Measurements from ENCODE around the gene ZNF521.

The ZNF521 gene

DNA sequence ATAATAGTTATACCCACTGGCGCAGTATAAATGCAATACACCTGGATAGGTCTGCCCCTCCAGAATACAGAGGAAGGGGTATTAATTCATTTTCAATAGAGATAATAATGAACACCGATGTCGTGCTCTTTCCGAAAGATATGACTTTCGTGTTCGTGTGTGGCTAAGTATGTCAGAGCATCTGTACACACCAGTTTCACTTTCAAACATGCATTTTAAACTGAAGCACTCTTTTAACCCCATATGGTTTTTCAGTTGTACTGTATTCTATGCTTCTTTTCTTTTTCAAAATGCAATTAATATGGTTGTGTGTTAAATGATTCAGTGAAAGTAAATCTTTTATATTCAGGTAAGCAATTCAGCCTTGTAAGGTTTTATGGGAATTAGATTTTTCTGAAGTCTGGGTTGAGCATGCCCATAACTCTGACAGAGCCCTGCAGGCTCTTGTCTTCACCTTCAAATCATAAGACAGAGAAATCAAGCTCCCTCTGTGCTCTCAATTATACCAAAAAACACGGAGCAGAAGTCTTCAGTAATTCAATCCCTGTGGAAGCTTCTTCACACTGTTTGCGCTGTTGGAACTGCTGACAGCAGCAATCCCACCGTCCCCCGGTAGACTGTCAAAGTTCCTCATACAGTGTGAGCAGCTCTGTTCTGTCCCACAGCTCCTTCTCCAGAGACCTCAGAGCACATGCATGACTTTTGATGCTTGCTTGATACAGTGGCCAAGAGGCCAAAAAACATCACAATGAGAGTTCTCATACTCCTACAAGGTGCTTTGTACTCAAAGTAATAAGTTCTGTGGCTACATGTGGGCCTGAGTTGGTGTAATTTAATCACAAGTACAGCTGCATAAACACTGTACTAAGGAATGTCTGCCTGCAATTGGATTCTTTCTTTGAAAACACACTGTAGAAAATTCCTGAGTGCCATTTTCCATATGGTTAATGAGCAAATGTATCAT is 186.8 kb downstream of the ZNF521 start:
- DNase-seq: no peak

DNA sequence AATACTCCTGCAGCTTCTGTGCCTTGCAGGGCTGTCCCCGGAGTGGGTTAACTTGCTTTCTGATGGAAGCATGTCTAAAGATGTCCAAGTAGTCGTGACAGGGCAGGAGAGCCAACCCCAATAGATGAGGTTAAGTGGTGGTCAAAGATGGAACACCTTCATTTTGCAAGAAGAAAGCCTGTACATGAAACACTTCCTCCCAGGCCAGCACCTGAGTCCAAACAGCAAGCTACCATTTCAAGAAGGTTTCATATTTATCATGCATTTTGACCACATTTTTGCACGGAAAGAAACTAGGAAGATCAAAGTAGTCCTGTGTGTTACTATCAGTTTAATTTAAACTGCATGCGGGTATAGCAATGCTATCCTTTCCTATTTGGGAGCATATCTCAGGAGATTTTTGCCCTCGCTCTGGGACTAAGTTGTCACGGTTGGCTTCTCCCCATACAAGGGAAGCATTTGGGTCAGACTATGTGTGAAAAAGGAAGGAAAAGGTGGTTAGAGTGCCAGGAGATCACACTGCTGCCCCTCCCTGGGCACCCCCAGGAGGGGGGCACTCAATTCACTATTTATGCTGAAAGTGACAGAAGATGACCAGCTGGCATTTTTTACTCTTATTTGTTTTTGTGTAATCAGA is 187.6 kb downstream of the ZNF521 start:
- DNase-seq: no peak

DNA sequence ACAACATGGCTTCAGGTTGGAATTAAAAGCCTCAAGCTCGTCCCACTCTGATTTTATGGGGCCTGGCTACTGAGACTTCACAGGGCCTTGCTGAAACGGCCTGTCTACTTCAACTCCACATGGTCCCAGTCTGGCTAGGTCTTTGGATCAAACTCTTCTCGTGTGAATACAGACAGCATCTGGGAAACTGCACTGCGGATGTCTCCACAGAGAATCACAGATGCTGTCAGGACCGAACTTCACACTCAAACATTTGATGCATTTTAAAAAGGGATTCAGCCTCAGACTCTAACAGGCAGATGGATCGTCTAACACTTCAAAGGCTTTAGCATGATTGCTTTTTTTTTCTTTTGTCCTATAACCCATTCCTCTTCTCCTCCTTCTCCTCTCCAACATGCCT is 198.5 kb downstream of the ZNF521 start:
- DNase-seq: no peak

DNA sequence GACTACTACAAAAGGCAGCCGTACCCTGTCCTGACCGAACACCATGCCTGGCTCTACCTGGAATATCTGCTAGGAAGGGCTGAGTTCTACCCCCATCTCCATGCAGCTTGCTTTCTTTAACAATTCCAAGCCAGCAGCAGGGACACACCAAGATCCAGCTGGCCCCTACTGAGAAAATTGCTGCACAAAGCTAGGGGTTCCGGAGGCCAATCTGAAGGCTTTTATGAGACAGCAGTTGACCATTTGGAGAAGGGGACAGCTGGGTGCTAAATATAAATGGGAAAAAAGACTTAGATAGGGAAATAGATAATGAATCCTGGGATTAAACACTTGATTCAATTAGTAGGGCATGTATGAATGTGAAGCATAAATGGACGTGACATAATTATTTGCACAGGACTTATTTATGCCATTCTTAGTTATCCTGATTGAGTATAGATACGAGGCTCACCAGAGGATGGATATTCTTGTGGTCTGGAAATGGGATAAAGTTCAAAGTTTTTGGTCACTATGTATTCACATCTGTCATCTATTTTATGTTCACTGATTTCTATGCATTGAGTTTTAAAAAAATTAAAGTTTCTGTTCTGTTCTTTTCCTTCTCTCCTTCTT is 204.0 kb downstream of the ZNF521 start:
- DNase-seq: no peak

DNA sequence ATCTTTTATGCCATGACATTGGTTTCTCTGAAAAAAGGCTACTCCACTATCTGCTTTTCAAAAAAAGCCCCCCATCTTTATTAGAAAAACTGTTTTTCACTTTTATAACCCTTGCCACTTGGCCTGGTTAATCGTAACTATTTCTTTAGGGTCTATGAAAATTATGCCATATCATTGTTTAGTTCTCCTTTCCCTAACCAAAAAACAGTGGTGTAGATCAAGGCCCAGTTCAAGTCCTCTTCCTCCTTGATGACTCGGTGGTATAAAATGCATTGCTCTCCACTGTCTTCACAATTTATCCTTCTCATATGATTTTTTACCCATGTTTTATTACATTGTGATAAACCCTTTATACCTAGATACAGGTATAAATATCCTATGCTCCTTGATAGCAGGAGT is 205.5 kb downstream of the ZNF521 start:
- no peak for DNase-seq

DNA sequence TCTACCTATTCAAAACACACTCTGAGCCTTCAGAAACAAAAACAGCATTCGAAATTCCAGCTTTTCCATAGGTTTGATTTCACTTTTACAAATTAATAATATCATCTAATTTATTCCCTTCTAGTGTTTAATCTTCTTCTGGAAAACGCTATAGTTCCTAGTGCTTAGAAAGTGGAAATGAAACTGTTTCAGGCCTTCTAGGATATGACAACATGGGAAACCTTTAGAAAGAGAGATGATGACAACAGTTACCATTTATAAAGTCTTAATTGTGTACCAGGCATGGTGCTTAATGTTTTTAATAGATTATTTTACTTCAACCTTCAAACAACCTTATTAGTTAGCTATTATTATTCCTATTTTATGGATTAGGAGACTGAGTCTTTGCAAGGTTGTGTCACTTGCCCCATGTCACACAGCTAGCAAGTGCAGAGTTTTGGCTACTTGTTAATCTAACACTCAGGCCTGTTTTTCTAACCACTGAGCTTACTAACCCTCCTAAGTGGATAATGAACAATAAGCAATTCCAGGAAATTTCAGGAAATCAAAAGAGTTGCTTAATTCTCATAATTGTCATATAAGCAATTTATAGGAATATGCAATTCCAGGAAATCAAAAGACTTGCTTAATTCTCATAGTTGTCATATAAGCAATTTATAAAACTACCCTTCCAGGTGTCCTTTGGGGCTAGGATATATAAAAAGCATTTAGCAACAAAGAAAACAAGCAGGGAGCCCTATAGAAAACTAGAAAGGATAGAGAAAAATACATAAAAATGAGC is 206.0 kb downstream of the ZNF521 start:
- no peak for DNase-seq

DNA sequence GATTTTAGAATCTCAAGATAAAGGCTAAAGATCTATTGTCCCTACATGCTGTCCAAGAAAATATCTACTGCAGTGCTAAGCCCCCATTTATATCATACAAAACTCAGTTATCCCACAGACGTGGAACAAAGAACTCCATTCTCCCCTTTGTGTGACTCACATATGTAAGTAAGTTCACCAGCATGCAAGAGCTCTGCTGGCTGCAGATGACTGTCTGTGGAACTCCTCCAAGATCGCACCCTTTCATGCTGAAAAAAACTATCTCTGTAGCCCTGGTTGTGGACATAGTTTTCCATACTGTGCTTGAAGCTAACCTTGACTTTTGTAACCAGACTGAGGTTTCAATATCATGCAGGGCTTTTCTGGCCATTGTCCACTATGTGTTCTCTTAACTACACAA is 207.1 kb downstream of the ZNF521 start:
- DNase-seq: no peak

DNA sequence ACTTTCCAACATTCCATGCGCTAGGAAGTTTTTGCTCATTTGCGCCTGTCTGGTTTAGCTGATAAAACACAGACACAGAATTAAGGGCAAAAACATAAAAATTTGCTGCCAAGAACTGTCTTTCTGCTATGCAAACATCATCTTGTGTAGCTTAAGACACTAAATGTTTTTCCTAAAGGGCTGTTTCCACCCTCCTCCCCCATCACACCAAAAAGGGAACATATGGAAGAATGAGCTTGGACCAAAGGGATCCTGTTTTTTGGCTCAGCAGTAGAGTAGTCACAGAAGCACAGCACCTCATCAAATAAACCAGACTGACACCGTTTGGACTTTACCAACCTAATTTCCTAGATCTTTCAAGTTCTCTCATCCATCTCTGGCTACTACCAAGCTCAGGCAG is 210.1 kb downstream of the ZNF521 start:
- DNase-seq: no peak

DNA sequence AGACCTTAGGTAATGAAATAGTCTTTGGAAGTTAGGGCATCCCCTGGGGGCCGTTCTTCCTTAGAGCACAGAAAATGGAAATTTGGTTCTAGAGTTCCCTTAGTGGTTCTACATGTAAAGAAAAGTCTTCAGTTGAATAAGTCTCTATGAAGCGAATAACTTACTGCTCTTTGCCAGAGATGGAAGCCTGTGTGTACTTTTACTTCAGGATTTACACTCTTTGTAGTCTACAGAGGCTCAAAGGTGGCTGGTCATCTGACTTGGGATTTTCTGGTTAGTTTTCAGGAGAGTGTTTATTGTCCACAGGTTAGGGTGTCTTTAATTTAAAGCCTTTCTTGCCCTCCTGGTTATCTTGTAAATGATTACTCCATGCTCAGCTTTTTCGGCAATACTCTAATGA is 210.6 kb downstream of the ZNF521 start:
- DNase-seq: no peak

DNA sequence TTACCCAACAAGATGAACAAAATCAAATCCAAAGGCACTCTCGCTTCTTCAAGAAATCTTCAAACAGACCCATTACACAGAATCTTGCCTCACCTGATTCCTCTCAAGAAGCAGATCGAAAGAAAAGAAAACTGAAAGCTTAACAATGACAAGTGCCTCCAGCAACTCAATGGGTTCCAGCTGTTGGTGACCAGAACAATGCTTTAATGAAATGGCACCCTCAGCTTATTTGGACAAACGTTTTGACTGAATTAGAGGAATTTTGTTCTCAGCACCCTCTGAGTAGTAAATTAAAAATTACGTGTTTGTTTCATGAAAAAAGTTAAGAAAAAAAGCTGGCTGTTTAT is 211.0 kb downstream of the ZNF521 start:
- no peak for DNase-seq

DNA sequence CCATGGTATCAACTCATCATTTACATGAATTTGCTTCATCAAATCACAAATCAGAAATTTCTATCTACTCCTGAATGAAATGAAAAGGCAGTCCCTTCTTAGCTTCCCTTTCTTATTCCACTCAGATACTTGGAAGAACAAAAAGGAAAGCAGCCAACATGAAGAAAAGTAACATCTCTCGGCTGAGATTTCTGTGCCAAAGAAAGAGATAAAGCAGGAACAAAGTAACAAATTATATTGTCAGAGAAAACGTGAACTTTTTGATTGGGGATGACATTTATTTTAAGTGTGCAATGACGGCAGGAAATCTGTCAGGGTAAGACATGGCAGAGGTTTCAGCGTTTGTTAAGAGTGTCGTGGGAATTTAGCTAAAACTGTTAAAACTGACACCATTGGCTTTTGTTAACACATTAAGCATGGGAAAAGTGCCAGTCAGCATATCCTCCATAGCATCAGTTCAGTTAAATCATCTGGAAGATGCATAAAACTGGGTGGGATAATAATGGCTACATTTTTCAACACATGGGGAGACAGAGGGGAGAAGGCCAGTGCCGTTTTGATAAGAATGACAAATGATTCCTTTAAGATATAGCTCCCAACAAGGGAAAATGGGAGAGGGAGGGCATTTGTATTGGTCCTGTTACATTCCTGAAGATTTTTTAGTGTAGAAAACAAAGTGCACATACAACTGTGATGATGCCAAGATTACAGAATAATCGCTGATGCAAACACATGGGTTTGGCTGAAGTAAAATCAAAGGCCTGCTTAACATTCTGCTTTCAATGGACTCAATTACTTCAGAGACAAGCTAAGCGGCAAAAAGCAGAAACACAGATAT is 211.6 kb downstream of the ZNF521 start:
- no peak for DNase-seq

DNA sequence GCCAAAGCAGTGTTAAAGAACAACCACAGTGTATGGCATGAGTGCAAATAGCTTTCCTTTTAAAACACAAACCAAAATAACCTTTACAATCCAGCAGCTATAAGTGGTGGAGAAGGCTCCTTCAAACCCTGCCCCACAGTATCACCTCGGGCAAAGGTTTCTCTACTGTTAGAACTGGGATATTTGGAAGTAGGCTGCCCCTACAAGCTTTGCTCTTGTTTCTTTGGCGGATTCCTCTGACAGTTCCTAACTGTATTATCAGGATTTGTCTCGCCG is 214.8 kb downstream of the ZNF521 start:
- no peak for DNase-seq

DNA sequence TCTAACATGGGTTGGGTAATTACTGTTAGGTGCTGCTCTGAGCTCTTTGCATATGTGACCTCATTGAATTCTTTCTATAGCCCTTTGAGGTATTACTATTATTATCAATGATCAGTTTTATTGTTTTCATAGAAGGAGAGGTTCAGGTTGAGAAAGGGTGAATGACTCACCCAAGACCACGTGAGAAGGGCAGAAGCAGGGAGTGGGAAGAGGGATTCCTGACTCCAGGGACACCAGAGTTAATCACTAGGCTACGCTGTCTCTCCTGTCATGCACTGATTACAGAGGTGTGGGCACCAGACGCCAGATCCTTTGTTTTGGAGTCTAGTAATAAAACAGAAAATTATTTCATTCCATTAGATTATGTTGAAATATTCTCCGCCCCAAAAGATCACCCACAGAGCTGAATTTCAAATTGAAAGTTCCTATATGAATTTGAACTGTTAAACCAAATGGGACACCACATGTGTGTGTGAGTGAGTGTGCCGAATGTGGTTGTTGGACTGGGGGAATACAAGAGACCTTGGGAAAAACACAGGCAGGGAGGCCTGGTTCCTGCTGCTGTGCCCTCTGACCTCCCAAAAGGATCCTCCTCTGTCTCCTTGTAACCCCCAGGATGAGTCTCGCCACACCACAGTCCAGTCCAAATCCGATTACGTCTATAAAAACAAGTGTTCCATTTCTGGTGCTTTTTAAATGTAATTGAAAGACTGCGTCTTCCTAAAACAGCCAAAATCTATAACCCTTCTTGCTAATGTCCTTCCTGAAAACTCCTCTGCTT is 215.4 kb downstream of the ZNF521 start:
- DNase-seq: no peak

DNA sequence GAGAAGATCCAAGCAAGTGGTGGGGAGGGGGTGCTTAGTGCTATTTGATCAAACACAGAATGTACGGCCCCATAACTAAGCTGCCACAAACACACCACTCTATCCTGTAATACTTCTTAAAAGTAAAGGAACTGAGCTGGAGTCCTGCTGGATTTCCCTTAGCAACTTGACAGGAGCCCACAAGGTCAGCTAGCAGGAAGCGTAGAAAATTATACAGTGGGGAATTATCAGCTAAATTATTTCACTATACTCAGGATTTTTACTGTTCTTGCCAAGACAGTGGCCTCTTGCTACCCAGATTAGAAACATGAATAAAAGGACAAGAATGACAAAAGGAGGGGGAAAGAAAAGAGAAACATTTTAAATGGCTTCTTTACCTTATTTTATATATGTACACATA is 217.1 kb downstream of the ZNF521 start:
- no peak for DNase-seq

DNA sequence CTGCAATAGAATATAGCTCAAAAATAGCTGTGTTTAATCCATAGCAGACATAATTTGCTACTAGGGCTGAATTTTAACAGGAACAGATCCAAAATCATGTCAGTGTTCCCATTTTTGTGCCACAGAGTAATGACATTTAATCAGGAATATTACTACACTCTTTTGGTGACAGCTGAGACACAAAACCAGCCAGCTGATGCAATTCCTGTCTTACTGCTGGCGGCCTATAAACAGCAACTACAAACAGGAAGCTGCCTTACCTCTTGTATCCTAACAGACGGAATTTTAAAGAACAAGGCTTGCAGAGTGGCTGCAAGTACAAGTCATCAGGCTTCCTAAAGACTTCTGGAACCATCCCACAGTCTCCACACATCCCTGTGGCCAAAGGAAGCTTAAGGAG is 218.1 kb downstream of the ZNF521 start:
- no peak for DNase-seq

DNA sequence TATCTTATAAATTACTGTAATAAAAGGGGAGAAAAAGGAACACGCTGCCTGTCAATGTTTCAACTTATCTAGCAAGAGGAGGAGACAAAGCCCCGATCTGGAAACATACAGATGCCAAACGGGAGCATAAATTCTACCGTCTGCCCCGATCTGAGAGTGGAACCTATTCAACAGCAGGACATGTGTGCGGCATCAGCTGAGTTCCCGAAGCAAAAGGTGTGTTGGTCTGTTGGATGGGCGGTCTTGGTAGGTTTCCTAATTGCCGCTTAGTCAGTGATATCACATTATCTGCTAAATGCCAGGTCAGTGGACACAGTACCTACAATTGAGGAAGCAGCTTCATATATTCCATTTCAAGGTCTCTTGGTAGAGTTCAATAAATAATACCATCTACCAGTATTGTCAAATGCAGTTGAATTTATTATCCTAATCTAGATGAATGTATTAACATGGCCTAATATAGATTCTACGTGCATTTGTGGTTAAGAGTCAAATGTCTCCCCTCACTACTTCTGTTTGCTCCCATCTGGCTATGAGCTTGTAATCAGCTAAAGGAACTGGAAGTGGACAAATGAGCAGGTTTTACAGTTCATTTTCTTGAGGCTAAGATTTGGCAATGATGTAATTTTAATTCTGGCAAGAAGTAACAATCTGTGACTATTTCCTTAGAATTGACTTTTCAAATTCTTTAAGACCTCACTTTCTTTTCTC is 219.0 kb downstream of the ZNF521 start:
- no peak for DNase-seq

DNA sequence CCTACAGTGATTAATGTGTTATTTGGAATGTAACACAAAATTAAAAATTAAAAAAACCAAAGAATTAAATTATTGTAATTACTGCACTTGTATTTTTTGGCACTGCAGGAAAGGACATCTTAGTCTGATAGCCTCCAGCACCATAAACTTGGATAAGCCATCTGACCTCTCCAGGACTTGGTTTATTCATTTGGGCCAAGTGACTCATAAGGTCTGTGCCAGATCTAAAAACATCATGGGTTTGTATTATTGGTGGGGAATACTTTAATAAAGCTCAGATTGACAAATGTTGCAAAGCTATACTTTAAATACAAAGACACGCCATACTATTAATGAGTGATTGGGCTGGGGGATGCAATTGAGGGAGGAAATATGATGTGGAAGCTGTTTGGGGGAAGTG is 225.2 kb downstream of the ZNF521 start:
- no peak for DNase-seq

DNA sequence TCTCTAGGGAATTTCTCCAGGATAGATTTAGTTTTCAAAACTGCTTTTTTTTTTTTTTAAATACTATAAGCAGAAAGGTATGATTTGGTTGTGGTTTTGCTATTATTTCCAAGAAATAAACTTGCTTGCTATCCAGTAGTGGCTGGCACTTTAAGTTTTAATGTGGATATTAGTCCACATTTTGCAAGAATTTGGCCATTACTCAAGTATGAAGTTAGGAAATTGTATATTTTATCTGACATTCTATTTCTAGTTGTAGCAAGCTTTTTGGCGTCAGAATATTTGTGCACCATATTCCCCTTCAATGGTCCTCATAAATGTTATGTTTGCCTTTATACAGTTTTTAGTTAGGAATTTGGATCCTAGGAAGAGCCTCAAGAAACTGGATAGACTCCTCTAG is 226.3 kb downstream of the ZNF521 start:
- DNase-seq: no peak

DNA sequence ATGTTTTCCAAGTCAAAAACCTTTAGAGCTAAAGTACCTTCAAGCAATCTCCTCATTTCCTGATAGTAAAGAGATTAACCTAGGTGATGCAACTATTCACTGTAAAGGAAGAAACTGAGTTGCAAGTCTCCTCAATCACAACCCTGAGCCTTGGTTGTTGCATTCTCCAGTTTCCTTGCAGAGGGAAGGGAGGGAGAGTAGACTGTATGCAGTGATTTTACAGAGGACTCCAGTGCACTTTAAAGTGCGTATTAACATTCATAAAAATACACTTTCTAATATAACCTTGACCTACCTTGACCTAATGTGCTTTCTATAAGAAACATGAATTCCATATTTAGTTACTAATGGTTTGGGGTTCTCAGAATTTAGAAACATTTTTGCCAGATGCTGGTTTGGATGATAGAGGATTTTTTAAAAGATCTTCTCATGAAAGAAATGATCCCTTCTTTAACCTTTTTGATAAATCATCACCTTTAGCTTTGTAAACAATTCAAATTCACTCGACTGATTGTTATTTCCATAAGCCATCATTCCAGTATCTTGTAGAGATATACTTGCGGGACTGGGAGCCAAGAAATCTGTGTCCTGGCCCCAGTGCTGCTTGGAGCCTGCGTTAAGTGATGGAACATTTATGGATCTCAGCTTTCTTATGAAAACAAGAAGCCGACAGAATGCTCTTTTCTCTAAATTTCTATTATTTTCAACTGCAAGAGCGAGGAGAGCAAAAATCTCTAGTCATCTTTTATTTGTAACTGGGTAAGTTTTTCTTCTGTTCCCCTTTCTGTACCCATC is 228.3 kb downstream of the ZNF521 start:
- DNase-seq: no peak

DNA sequence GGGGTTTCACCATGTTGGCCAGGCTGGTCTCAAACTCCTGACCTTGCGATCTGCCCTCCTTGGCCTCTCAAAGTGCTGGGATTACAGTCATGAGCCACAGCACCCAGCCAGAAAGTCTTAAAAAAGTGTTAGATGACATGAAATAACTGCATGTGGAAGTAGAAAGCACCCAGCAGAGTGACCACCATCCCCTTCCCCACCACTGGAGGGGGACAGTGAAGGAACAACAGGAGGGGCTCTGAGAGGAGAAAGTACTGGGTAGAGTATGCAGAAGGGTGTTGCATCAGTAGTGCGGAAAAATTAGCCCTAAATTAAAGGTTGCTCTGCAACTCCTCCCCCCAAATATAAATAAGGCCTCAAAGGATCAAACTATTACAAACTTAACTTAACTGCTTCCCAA is 230.5 kb downstream of the ZNF521 start:
- no peak for DNase-seq
